Ishikawa (cell line): ENCODE data around the gene NEU4.

ENCODE experiments used
- CEBPB ChIP-seq: IDR thresholded peaks from 2 replicates; pipeline ENCODE4 v1.6.1; 2012
- CREB1 ChIP-seq: IDR thresholded peaks from 2 replicates; pipeline ENCODE4 v1.6.1; 2012; ENCODE audit warnings: low read depth
- EP300 ChIP-seq: IDR thresholded peaks from 2 replicates; pipeline ENCODE4 v1.6.1; 2012; ENCODE audit warnings: borderline replicate concordance
- FOXM1 ChIP-seq: IDR thresholded peaks from 2 replicates; pipeline ENCODE4 v1.6.1; 2012; ENCODE audit warnings: low read depth, borderline replicate concordance
- NFIC ChIP-seq: IDR thresholded peaks from 2 replicates; pipeline ENCODE4 v1.6.1; 2012
- RAD21 ChIP-seq: IDR thresholded peaks from 2 replicates; pipeline ENCODE4 v1.6.1; 2012; ENCODE audit warnings: low read depth
- TAF1 ChIP-seq: IDR thresholded peaks from 2 replicates; pipeline ENCODE4 v1.6.1; 2012; ENCODE audit warnings: low read depth, mild to moderate bottlenecking
- TCF12 ChIP-seq: IDR thresholded peaks from 2 replicates; pipeline ENCODE4 v1.6.1; 2012; ENCODE audit warnings: low read depth
- TEAD4 ChIP-seq: IDR thresholded peaks from 2 replicates; pipeline ENCODE4 v1.6.1; 2012
- YY1 ChIP-seq: IDR thresholded peaks from 2 replicates; pipeline ENCODE4 v1.6.1; 2012; ENCODE audit warnings: low read depth
- ZBTB7A ChIP-seq: IDR thresholded peaks from 2 replicates; pipeline ENCODE4 v1.6.1; 2012; ENCODE audit warnings: low read depth
- TF ChIP-seq, protein P1 (sequence below): IDR thresholded peaks from 2 replicates; pipeline ENCODE4 v1.6.1; 2012; ENCODE audit warnings: low read depth, mild to moderate bottlenecking
- TF ChIP-seq, protein P2 (sequence below): IDR thresholded peaks from 2 replicates; pipeline ENCODE4 v1.6.1; 2012
- TF ChIP-seq, protein P3 (sequence below): IDR thresholded peaks from 2 replicates; pipeline ENCODE4 v1.6.1; 2012

DNA sequence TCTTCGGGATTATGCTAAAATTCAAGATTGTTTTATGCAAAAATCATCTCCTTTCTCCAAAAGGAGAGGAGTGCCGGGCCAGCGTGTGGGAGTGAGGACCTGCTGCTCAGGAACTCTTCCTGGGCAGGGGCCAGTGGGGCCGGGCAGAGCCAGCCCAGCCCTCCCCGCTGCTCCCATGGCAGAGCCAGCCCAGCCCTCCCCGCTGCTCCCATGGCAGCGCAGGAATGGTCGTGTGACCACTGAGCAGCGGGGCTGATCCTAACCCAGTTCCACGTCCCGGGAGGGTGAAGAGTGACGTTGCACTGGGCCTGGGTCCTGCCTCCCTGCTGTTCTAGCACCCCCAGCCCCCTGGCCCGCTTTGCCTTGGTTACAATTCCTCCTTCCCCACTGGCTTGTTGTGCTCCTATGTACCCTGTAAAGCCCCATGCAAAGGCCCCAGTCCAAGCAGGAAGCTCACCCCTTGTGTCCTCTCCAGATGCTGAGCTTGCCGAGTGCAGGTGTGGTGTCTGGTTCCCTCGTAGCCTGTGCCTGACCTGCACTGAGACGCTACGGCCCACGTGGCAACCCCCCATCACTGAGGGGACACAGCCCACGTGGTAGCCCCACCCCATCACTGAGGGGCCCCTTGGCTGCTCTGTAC lies 11.4 kb upstream of the NEU4 start:
- TF ChIP-seq TAF1 = no peak
- no peak for TF ChIP-seq EP300
- no peak for TF ChIP-seq CREB1
- TF ChIP-seq, protein P1, sequence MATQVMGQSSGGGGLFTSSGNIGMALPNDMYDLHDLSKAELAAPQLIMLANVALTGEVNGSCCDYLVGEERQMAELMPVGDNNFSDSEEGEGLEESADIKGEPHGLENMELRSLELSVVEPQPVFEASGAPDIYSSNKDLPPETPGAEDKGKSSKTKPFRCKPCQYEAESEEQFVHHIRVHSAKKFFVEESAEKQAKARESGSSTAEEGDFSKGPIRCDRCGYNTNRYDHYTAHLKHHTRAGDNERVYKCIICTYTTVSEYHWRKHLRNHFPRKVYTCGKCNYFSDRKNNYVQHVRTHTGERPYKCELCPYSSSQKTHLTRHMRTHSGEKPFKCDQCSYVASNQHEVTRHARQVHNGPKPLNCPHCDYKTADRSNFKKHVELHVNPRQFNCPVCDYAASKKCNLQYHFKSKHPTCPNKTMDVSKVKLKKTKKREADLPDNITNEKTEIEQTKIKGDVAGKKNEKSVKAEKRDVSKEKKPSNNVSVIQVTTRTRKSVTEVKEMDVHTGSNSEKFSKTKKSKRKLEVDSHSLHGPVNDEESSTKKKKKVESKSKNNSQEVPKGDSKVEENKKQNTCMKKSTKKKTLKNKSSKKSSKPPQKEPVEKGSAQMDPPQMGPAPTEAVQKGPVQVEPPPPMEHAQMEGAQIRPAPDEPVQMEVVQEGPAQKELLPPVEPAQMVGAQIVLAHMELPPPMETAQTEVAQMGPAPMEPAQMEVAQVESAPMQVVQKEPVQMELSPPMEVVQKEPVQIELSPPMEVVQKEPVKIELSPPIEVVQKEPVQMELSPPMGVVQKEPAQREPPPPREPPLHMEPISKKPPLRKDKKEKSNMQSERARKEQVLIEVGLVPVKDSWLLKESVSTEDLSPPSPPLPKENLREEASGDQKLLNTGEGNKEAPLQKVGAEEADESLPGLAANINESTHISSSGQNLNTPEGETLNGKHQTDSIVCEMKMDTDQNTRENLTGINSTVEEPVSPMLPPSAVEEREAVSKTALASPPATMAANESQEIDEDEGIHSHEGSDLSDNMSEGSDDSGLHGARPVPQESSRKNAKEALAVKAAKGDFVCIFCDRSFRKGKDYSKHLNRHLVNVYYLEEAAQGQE = no peak
- TF ChIP-seq, protein P2, sequence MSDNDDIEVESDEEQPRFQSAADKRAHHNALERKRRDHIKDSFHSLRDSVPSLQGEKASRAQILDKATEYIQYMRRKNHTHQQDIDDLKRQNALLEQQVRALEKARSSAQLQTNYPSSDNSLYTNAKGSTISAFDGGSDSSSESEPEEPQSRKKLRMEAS = no peak
- no peak for TF ChIP-seq TCF12
- TF ChIP-seq NFIC = no peak
- TF ChIP-seq RAD21 = no peak
- no peak for TF ChIP-seq CEBPB
- TF ChIP-seq FOXM1 = no peak
- TF ChIP-seq YY1 = no peak
- TF ChIP-seq, protein P3, sequence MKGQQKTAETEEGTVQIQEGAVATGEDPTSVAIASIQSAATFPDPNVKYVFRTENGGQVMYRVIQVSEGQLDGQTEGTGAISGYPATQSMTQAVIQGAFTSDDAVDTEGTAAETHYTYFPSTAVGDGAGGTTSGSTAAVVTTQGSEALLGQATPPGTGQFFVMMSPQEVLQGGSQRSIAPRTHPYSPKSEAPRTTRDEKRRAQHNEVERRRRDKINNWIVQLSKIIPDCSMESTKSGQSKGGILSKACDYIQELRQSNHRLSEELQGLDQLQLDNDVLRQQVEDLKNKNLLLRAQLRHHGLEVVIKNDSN = no peak
- TF ChIP-seq ZBTB7A = no peak
- TF ChIP-seq TEAD4 = no peak
